ENCODE data around the gene PPA2.

- no peak for TF ChIP-seq ZNF561 (tag by site-specific recombination; IDR thresholded peaks at IDR 0.05; ENCODE audit: borderline replicate concordance)
- TF ChIP-seq FEZF1 (tag by site-specific recombination; IDR thresholded peaks at IDR 0.05) = no peak
- TF ChIP-seq, protein P1, sequence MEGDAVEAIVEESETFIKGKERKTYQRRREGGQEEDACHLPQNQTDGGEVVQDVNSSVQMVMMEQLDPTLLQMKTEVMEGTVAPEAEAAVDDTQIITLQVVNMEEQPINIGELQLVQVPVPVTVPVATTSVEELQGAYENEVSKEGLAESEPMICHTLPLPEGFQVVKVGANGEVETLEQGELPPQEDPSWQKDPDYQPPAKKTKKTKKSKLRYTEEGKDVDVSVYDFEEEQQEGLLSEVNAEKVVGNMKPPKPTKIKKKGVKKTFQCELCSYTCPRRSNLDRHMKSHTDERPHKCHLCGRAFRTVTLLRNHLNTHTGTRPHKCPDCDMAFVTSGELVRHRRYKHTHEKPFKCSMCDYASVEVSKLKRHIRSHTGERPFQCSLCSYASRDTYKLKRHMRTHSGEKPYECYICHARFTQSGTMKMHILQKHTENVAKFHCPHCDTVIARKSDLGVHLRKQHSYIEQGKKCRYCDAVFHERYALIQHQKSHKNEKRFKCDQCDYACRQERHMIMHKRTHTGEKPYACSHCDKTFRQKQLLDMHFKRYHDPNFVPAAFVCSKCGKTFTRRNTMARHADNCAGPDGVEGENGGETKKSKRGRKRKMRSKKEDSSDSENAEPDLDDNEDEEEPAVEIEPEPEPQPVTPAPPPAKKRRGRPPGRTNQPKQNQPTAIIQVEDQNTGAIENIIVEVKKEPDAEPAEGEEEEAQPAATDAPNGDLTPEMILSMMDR (tag by site-specific recombination; IDR thresholded peaks at IDR 0.05) = no peak
These were observed 122.9 kb downstream of the PPA2 start for GRCh38 chr4:105350859-105351490.
